ENCODE measurements around the gene RDH5.

Gene RDH5

DNA sequence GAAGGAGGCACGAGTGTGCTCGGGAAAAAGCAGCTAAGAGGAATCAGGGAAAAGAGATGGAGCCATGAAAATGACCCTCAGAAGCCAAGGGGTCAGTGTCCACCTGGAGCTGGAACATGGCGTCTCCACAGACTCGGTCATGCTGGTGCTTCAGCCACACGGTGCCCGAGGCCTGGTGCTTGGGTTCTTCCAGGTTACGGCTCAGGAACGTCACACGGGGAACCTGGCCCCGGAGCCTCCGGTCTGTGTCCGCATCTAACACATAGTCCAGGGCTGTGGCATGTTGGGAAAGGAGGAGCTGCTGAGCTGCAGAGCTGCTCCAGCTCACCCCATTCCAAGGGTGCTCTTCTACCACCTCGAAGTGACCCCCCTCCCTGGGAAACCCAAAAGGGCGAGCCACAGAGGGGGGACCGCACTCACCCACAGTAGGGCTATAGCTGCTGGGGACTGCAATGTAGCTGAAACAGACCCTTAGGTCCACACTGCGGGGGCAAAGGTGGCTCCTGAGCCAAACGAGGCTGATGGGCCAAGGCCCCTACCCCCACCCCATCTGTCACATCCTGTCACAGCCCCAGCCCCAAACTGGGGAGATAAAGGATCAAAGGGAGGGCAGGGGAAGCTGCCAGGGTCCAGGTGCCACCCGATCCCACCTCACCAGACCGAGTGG is 23.3 kb upstream of the RDH5 start:
- peak; percentile 49 for DNase-seq

DNA sequence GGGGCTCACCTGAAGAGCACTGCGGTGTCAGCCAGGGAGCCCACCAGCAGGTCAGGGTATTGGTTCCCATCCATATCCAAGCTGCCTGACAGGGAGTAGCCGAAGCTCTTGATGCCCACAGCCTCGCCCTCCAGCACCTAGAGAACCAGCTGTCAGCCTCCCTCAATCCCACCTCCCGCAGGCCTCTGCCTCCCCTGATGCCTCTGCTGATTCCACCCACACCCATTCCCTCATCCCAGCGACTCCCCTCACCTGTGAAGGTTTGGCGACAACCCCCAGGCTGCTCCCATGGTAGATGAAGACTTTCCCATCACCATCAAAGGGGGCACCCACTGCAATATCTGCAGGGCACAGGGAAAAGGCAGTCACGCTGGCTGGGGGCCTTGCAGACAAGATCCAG is 22.5 kb upstream of the RDH5 start:
- peak; percentile 47 for DNase-seq

DNA sequence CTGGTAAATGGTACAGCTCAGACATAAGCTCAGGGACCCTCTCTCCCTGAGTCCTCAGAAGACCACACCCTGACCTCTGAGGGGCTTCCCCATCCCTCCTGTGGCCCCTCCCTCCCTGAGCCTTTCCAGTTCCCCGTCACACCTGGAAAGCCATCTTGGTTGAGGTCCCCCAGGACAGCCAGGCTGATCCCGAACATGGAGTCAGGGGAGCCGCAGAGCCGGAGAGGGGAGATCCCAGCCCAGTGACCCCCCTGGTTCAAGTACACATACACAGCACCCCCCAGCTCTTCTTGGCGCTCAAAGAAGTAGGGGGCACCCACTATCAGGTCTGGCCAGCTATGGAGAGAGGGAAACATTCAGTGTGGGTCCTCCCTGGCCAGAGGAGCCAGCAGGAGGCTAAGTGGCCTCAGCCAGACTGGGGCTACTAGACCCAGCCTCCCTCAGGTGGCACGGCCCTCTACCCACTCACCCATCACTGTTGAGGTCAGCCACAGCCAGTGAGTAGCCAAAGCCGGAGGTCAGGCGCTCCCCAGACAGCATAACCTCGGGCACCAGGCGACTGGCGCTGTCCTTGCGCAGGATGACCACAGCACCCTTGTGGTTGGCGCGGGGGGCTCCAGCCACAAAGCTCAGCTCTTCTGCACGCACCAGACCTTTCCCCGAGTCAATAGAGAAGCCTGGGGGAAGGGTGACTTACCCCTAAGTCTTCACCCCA is 21.8 kb upstream of the RDH5 start:
- no peak for DNase-seq

DNA sequence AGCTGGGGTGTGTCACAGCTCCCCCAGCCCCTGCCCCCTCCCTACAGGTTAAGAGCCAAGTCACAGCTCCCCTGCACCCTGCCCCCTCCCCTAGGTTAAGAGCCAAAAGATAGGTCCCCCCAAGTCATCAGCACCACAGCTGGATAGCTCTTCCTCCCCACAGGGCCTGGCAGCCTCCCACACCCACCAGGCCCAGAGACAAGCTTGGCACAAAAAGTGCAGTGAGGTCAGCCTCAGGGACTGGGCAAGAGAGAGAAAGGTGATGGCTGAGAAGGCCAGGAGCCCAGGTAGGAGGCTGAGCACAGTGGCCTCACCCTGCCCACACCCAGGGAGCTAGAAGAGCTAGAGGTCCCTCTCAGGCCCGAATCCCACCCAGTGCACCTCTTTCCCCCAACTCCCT is 21.2 kb upstream of the RDH5 start:
- DNase-seq, result no peak

DNA sequence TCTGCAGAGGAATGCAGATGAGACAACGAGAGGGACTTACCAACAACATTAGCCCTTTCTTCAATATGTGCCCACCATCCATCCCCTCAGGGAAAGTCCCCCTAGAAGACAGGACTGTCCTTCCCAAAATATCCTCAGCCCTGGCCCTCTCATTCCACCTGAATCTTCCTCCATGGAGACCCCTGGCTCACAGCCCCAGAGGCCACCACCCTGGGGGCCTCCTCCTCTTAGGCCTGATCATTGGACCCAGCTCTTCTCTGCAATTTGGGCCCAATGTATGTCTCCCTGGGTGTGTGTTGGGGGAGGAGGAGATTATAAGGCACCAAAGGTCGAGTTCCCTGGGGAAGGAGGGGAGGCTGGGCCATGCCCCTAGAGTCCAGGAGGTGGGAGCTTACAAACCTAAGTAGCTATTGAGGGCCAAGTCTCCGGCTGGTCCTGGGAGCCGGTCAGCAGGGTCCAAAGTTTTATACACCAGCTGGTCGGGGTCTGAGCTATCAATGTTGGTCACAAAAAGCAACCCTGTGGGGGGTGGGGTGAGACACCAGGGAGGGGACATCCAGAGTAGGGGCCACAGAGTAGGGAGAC is 20.6 kb upstream of the RDH5 start:
- no peak for DNase-seq

DNA sequence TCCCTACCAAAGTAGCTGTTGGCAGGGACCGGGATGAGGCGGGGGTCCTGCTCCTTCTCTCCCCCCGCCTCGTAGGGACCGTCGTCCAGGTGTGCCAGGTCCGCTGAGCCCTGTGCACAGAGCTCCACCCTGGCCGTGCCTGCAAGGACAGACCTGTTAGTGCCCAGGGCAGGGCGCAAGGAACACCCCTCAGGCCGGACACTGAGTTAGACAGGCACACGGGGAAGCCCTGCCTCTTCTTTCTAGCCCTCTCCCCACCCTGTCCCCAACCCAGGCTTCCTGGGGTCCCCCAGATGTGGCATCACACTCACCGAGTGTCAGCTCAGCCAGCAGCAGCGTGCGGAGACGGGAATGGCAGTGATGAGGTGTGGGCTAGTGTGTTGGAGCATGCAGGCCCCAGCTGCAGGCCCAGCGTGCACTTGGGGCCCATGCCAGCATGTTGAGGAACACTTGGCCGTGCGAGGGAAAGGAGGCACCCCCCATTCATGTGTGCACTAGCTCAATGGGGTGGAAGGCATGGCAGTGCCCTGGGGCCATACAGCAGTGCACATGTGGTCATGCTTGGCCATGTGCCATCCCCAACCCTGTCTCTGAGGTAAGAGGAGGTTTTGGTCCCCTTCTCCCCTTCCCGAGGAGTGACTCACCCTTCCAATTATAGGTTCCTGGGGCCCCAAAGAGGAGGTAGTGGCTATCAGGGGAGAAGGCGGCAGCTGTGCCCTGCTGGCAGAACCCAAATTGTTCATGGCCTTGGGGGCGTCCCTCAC is 19.8 kb upstream of the RDH5 start:
- no peak for DNase-seq

DNA sequence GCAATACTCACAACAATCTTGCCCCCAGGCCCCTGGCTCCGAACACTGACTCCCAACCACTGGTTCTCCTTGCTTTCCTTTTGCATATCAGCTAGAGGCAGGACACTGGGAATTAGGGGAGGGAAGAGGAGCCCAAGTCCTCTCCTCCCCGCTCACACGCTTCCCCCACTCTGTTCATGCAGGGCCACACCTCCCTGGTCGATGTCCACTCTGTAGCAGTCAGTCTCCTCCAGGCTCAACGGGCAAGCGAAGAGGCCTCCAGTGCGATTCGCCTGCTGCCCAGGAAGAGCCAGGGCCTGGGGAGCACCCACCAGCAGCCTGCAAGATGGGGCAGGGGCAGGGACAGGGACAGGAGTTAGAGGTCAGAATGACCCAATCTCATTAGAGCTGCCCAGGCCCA is 17.3 kb upstream of the RDH5 start:
- no peak for DNase-seq

DNA sequence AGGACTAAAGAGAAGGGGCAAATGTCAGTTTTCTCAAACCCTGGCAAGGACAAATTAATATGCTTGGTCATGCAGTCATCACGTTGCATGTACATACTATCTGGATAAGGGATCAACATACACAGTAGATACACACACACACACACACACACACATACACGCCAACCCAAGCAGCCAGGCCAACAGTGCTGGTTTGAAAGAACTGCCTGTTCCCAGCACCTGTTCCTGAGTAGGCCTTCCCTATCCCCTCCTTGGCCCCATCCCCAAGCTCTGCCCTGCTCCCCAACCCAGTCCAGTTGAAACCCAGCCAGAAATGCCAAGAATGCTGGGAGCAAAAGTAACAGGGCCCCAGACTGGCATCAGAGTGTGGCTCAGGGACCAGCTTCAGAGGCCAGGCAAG is 16.9 kb upstream of the RDH5 start:
- no peak for DNase-seq

DNA sequence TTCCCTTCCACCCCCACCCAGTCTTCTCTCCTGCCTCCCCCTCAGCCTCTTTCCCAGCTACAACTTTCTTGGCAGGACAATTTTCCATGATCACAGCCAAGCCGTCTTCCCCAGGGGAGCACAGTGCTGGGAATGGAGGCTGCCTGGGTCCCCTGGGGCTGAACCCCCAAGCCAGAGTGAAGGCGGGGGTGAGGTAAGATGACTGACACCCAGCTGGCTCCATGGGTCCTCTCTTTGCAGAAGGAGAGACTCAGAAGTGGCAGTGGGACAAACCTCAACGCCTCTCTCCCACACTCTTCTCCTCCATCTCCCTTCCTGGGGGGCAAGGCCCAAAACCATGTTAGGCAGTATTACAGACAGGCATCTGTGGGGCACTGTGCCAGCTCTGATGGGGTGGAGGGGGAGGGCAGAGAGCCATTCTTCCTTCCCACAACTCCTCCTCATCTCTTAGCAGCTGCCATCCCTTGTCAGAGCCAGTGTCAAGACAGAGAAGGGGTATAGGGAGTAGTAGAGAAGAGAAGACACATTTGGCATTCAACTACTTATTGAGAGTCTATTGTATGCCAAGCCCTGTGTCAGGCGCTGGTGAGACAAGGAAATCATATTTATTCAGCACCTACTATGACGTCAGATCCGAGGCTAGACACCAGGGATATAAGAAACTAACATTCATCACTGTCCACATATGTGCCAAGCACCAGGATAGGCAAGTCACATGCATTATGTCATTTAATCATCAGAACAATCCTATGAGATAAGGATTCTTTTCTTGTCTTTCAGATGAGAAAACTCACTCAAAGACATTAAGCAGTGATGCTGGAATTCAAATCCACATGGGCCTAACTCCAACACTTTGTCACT is 16.1 kb upstream of the RDH5 start:
- DNase-seq, result no peak

DNA sequence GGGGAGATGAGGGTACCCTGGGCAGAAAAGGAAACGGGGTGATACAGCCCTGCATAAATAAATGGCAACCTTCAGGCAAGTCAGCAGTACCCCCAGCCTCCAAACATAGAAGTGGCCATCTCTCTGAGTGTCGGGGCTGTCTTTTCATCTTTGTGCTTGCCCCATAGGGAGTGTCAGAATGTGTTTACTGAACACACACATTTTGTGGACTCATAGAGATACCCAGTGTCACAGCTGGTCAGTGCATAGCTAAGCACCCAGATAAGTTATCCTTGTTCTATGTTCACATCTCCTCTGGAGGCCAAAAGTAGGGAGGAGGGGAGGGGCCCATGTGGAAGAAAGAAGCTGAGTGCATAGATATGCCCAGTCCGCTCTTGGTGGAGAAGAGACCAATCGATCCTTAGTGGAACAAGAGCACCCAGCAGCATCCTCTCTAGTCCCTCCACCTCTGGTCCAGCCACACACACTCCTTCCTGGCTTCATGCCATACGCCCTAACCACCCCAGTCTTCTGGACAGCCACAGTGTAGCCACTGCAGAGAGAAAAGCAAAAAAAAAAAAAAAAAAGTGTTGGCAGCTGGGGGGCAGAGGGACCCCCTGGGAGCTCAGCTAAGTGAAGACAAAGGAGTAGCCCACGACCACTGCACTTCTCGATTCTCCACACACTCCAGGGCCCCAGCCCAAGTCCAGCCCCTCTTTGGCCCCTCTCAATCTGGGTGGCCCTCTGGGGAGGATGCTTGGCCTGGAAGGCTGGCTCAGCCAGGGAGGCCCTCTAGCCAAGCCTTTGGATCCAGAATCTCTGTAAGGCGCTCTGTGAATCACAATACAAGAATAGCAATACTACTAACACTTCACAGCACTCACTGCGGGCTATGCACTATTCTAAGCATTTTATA is 15.1 kb upstream of the RDH5 start:
- DNase-seq, result no peak

DNA sequence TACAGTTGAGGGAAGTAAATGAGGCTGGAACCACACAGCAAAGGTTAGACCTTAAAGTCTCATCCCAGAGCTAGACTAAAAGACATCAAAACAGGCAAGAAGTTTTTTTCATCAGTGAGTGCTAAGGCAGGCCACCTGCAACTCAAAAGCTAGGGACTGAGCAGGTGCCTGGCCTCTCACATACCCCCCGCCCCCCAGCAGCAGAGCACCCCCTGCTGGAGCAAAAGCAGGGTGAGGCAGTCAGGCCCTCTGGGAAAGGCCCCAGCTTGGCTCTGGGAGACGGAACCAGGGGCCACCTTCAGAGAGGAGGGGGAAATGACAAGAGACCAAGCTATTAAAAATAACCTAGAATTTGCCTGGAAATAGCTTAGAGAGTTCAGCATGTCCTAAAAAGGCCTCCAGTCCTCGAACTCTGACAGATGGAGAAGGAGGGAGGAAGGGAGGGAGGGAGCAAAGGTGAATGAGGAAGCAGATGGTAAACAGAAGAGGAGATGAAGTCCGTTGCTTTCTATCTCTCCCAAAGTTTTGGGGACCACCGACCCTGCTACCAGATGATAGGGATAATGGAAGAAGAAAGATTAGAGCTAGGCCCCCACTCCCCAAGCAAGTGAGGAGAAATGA is 14.3 kb upstream of the RDH5 start:
- DNase-seq, result no peak

DNA sequence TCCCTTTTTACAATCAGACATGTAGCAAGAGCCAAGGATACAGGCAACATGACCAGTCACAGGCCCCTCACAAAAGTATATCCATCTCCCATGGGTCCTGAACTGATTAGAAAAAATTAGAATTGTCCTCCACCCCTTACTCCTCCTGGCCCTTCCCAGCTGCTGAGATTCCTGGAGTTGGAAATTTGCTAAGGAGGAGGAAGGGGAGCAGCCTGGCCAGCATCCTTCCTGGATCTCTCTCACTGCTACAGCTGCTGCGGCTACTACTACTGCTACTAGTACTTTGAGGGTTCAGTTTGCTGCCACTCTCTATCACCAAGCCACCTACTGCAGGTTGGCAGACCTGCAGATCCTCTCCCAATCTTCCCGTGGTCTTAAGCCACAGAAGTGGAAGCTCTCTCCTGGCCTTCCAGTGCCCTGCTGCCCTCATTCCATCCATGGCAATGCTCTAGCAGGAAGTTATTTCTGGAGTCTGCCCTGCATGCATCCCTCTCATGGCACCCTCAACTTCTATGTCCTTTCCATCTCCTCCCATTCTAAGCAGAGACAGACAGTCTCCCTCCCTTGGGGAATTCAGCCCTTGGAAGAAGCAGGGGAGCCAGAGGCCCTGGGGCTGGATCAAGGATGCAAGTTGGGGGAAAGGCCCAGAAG is 13.5 kb upstream of the RDH5 start:
- no peak for DNase-seq

DNA sequence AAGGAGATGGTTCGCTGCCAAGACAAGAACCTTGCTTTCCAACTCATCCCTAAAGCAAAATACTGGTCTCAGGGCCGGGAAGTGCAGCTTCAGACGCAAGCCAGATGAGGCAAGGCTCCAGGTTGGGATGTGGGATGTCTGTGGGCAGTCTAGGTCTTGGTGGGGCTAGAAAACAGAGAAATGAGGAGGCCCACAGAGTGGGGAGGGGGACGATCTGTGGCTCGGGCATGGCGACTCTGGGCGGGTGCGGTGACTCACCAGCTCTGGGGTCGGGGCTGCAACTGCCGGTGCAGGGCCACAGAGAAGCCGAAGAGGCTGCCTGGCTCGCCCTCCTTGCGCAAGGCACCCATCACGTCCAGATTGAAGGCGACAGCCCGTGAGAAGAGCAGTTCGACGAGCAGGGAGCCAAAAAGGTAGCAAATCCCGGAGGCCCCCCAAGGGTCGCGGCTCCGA is 12.9 kb upstream of the RDH5 start:
- peak; percentile 84 for DNase-seq

DNA sequence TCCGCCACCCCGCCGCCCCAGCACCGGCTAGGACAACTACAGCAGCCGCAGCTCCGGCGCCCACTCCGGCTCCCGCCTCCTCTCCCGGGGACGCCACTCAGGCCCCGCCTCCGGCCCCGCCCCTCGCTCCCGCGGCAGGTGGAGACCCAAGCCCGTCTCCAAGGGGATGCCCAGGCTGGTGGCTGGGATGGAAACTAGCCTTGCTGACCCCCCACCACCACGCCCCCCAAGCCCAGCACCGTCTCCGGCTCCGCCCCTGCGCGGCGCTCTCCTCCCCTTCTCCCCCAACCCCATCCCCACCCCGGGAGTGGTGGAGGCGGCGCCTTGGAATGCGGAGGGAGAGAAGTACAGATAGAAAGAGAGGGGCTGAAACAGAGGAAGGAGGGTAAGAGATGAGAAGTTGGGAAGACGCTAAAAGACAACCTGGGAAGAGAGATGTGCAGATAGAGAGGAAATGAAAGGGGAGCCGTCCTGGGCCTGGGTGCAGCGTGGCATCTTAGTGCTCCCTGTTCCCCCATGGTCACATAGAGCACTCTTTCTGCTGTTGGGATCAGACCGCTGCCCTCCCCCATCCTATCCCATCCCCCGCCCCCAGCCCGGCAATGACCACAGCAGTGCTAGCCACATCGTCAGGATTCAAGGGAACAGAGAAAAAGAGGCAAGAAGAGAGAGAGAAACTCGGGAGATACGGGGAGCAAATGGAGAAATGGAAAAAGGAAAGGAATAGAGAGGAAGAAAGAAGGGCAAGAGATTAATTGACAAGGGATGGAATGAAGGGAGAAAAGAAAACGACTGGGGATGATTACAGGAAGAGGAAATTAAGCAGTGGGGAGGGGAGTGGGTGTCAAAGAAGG is 12.1 kb upstream of the RDH5 start, which contains the start of gene ITGA7:
ITGA7 (minus strand) TSS at position 64 of the 854 bp plus-strand sequence. CDS start 222 bp downstream, outside the sequence.
- peak; percentile 96 for DNase-seq

DNA sequence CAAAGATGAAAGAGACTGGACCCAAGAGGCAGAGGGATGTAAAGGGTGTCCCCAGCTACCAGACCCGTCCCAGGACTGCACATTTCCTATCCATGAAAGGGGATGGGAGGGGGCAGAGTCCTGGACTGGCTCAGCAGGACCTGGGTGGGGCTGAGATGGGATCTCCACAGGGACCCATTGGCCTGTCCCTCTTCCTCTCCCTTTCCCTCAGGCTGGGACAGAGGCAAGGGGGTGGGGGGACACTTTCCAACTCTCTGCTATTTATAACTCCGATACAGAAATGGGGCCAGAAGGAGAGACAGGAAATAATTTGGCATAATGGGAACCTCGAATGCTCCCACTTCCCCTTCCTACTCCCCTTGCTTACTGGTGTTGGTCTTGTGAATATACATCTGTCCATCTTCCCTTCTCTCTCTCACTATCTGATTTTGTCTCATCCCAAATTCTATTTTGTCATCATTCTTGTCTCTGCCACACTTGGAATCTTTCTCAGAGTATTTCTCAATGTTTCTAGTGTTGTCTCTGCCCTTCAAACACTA is 11.4 kb upstream of the RDH5 start:
- no peak for DNase-seq

DNA sequence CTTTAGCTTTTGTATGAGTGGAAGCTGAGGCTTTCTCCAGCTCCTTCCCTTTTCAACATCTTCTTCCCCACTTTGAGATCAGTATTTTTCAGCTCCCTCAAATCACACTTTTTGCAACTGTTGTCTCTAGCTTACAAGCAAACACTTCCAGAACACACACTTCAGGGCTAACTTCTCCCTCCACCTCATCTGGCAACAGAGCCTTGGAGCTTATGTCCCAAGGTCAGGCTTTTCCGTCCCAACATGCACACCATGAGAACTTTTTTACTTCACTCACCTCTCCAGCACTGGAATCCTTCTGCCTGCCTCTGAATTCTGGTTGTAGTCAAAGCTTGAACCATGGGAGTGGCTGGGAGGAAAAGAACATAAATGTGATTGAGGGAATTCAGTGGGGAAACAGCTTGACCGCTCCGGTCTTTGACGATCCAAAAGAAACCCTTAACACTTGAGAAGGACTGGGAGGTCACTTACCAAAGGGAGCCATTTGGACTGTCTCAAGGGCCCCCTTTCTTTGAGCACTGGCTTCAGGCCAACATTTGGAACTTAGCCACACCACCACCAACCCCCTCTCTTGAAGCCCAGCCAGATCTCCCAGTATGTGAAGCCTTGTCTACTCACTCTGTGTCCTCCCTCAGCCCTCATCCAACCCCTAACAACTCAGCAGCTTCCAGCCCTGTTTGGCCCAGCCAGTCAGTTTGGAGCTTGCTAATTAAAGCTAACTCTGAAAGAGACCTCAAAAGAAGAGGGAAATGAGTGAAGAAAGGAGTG is 8.2 kb upstream of the RDH5 start:
- no peak for DNase-seq

DNA sequence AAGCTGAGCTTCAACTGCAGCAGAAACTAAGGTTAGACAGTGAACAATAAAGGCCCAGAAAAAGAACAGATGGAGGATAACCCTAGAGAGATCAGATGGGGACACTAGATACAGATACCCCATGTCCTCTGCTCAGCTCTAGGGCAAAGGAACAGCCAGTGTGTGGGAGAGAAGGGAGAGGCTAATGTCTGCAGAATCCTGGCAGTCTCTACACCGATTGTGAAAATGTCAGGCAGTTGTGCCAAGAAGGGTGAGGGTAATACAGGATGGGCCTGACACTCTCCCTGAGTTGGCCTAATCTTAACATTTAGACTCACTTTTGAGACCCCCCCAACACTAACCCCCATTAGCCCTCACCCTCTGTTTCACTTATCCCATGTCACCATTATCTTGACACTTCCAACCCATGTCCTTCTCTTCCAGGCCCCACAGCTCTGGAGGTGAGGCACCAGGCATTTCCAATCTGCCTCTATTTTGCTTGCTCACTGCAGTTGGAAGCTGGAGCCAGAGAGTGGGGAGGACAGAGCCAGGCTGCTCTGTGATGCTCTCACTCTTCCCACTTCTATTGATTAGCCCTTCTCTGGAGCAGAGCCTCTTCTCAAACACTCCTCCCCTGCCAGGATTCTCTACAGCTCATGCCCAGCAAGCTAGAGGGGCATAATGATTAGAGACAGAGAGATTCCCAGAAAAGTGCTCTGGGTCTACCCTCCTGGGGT is 7.3 kb upstream of the RDH5 start:
- DNase-seq, result no peak

DNA sequence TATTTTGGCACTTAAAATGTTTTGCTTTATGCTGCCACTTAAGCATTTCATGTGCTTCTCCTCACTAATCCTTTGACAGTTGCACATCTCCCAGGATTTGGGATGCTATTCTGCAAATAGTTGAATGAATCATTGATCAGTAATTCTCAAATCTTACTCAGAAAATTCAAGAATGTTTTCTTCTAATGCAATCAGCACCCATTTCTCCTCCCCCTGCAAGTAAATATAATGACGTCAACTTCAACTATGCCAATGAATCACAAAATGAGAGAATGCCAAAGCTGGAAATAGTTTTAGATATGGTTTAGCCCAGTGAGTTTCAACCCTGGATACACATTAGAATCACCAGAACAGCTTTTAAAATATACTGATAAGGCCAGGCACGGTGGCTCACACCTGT is 6.5 kb upstream of the RDH5 start:
- DNase-seq, result no peak

All from islet precursor cell (in vitro differentiated cells).